ENCODE results near the gene ENTHD1. TPM values are rescaled to one million over a fixed set of nuclear protein-coding genes. Genes with fewer than 3 reads are reported as not detected.

Gene ENTHD1
- total RNA-seq, 1 experiment from 2014 or later, result not detected

GRCh38 chr22:39707816-39708215, 185.7 kb downstream of the ENTHD1 start:
- Histone ChIP-seq H3K4me1 (0 out of 2 replicates have a peak, but pooled peaks cover under 1% of the 10 kb centered on the region), H3K27me3 (replicated peaks; ENCODE audit: control insufficient read depth, insufficient read depth, low read length) (no peaks in the 10 kb centered on the region), H3K36me3 (ENCODE audit: control insufficient read depth, insufficient read depth, low read length) (no peaks in the 10 kb centered on the region), H3K9me3 (no peaks in the 10 kb centered on the region), H3K4me3 (ENCODE audit: low read depth, low read length) (no peak overlapping the region)
- Mint-ChIP-seq H3K4me3 (ENCODE audit: unreplicated experiment) (no peak overlapping the region), H3K27me3 (ENCODE audit: insufficient read depth, unreplicated experiment) (peaks cover 3% of the 10 kb centered on the region), H3K9me3 (ENCODE audit: unreplicated experiment) (no peaks in the 10 kb centered on the region), H3K27ac (ENCODE audit: unreplicated experiment) (no peak overlapping the region), H3K4me1 (ENCODE audit: low read depth, unreplicated experiment) (peaks cover 1% of the 10 kb centered on the region), H3K36me3 (ENCODE audit: insufficient read depth, unreplicated experiment) (no peaks in the 10 kb centered on the region)
- no peak for TF ChIP-seq CTCF (IDR thresholded peaks at IDR 0.05; ENCODE audit: insufficient read depth in 1 of 2, low read depth in 1 of 2, low read length in 1 of 2, severe bottlenecking in 1 of 2, unreplicated experiment in 1 of 2)
- BruUV-seq (replicated peaks), result no TSS peak
- DNase-seq, result no peak
- ChIA-PET CTCF (interaction anchor here (0.7 kb wide), 1 partner anchor 942 kb away, joined by 3 read pairs; no protein-coding TSS in a partner anchor), POLR2A (no interaction called here)
- intact Hi-C loops (cut with micrococcal nuclease; ENCODE audit: unreplicated experiment), result no loop called here

- Mint-ChIP-seq H3K9me3 (ENCODE audit: unreplicated experiment) (no peaks in the 10 kb centered on the region), H3K27ac (ENCODE audit: unreplicated experiment) (no peak overlapping the region), H3K27me3 (ENCODE audit: insufficient read depth, unreplicated experiment) (peaks cover 3% of the 10 kb centered on the region), H3K4me3 (ENCODE audit: unreplicated experiment) (no peak overlapping the region), H3K4me1 (ENCODE audit: low read depth, unreplicated experiment) (no peaks in the 10 kb centered on the region), H3K36me3 (ENCODE audit: insufficient read depth, unreplicated experiment) (no peaks in the 10 kb centered on the region)
- ChIA-PET POLR2A (no interaction called here), CTCF (interaction anchor here (0.7 kb wide), 1 partner anchor 942 kb away, joined by 3 read pairs; no protein-coding TSS in a partner anchor)
- TF ChIP-seq CTCF (IDR thresholded peaks at IDR 0.05; ENCODE audit: insufficient read depth in 1 of 2, low read depth in 1 of 2, low read length in 1 of 2, severe bottlenecking in 1 of 2, unreplicated experiment in 1 of 2), result no peak
- Histone ChIP-seq H3K36me3 (ENCODE audit: control insufficient read depth, insufficient read depth, low read length) (no peaks in the 10 kb centered on the region), H3K4me1 (no peaks in the 10 kb centered on the region), H3K4me3 (ENCODE audit: low read depth, low read length) (no peak overlapping the region), H3K27me3 (replicated peaks; ENCODE audit: control insufficient read depth, insufficient read depth, low read length) (no peaks in the 10 kb centered on the region), H3K9me3 (no peaks in the 10 kb centered on the region)
- DNase-seq, result no peak
- no TSS peak for BruUV-seq (replicated peaks)
- intact Hi-C loops (cut with micrococcal nuclease; ENCODE audit: unreplicated experiment), result no loop called here
These were observed 186.2 kb downstream of the ENTHD1 start for GRCh38 chr22:39707351-39707750.

- Histone ChIP-seq H3K36me3 (ENCODE audit: control insufficient read depth, insufficient read depth, low read length) (no peaks in the 10 kb centered on the region), H3K9me3 (no peaks in the 10 kb centered on the region), H3K27me3 (replicated peaks; ENCODE audit: control insufficient read depth, insufficient read depth, low read length) (no peaks in the 10 kb centered on the region), H3K4me3 (ENCODE audit: low read depth, low read length) (no peak overlapping the region), H3K4me1 (no peaks in the 10 kb centered on the region)
- no TSS peak for BruUV-seq (replicated peaks)
- Mint-ChIP-seq H3K4me1 (ENCODE audit: low read depth, unreplicated experiment) (no peaks in the 10 kb centered on the region), H3K9me3 (ENCODE audit: unreplicated experiment) (no peaks in the 10 kb centered on the region), H3K27me3 (ENCODE audit: insufficient read depth, unreplicated experiment) (peaks cover 3% of the 10 kb centered on the region), H3K27ac (ENCODE audit: unreplicated experiment) (no peak overlapping the region), H3K36me3 (ENCODE audit: insufficient read depth, unreplicated experiment) (no peaks in the 10 kb centered on the region), H3K4me3 (ENCODE audit: unreplicated experiment) (no peak overlapping the region)
- TF ChIP-seq CTCF (IDR thresholded peaks at IDR 0.05; ENCODE audit: insufficient read depth in 1 of 2, low read depth in 1 of 2, low read length in 1 of 2, severe bottlenecking in 1 of 2, unreplicated experiment in 1 of 2), result no peak
- DNase-seq, result no peak
- ChIA-PET CTCF (no interaction called here), POLR2A (no interaction called here)
- intact Hi-C loops (cut with micrococcal nuclease; ENCODE audit: unreplicated experiment), result no loop called here
These were observed 187.0 kb downstream of the ENTHD1 start for GRCh38 chr22:39706376-39707140.

All from Caco-2 (cell line).